Heart right ventricle (tissue), 16 donors: Measurements from ENCODE around the gene CYP1A1. TPM values are rescaled to one million over a fixed set of nuclear protein-coding genes. Genes with fewer than 3 reads are reported as not detected.

Source experiments
- ATAC-seq, 8 donors: fragments of 200-7000 bp; cut with Tn5 transposase; one replicate each; pipeline ENCODE4 v1.9.1; 2020; ENCODE audit warnings: mild to moderate bottlenecking in 8 of 8, moderate library complexity in 8 of 8, moderate number of reproducible peaks in 1 of 8
- DNase-seq, 2 donors: peaks; one replicate each; pipeline ENCODE4 v3.0.0-alpha.2; 2020
- H3K27ac ChIP-seq, 10 donors: fragments of 200-600 bp; sonication (generic) in 2 of 10; one replicate each; pipeline versions ENCODE4 v1.5.0 to v1.8.0; 2020 to 2022; ENCODE audit warnings: mild to moderate bottlenecking in 3 of 10
- H3K27me3 ChIP-seq, 7 donors: fragments of 200-600 bp; one replicate each; pipeline ENCODE4 v1.8.0; 2021 to 2022; ENCODE audit warnings: mild to moderate bottlenecking in 2 of 7
- H3K36me3 ChIP-seq, 9 donors: fragments of 200-600 bp; sonication (generic) in 1 of 9; one replicate each; pipeline versions ENCODE4 v1.5.0 to v1.8.0; 2020 to 2022; ENCODE audit warnings: mild to moderate bottlenecking in 2 of 9
- H3K4me1 ChIP-seq, 9 donors: fragments of 200-600 bp; sonication (generic) in 1 of 9; one replicate each; pipeline versions ENCODE4 v1.5.0 to v1.8.0; 2020 to 2022; ENCODE audit warnings: mild to moderate bottlenecking in 4 of 9
- H3K4me3 ChIP-seq, 10 donors: fragments of 200-600 bp; sonication (generic) in 2 of 10; one replicate each; pipeline versions ENCODE4 v1.5.0 to v1.8.0; 2020 to 2022; ENCODE audit warnings: mild to moderate bottlenecking in 7 of 10, moderate library complexity in 2 of 10
- H3K9me3 ChIP-seq, 11 donors: fragments of 200-600 bp in 10 of 11; sonication (generic) in 2 of 11; one replicate each; pipeline versions ENCODE4 v1.5.0 to v1.8.0; 2013 to 2022; ENCODE audit warnings: mild to moderate bottlenecking in 2 of 11, control low read depth in 1 of 11, moderate library complexity in 1 of 11
- WGBS, 2 donors: extraction: QIAGEN DNeasy Blood & Tissue Kit; methylation state at CpG; one replicate each; pipeline ENCODE4 v1.1.7; 2013; ENCODE audit warnings: inconsistent platforms in 1 of 2; 5-methylcytosine and 5-hydroxymethylcytosine counted together
- intact Hi-C, 10 donors: fragments of 100-400 bp; cut with DNase I; formaldehyde crosslinking; loops; one replicate each; pipeline versions ENCODE4 v1.11.1 to v1.14.2; 2022
- polyA plus RNA-seq, 2 donors: library from polyadenylated mRNA; stranded (reverse); fragments of 200-250 nt; gene quantifications; one replicate each; pipeline ENCODE4 v1.2.3, GENCODE V29; 2013
- total RNA-seq, 10 donors: library from RNA; stranded (reverse); fragmentation: NEBNext Ultra II Directional in 3 of 10; extraction: Animal tissue kit (Norgen Biotek cat#: 25700) in 3 of 10; gene quantifications; one replicate each; pipeline versions ENCODE4 v1.2.1 to v1.2.4, GENCODE V29; 2021 to 2023
- TF ChIP-seq, protein P1 (sequence below), 9 donors: fragments of 200-600 bp; sonication (generic) in 2 of 9; IDR thresholded peaks; one replicate each; pipeline versions ENCODE4 v1.5.0 to v1.8.0; 2021 to 2022; ENCODE audit warnings: antibody characterized with exemption in 9 of 9, mild to moderate bottlenecking in 5 of 9, moderate library complexity in 1 of 9
- donor health status: Arrhythmogenic right ventricular cardiomyopathy.
- donor health status: ischemic (EF 13 %, LVEDD 7.1; RV severe dilation, severe dysfunction).
- donor health status: healthy with polysubstance abuse.
- donor health status: DM: no; HTN: yes; CAD: no.
- donor health status: DM: no; HTN: no; CAD: no.
- donor health status: ischemic (EF 25% LVEDD 6.9; RV normal size, moderate dysfunction).
- donor health status: ischemic (EF 25% LVEDD 5.7; RV mildly dilated, moderate dysfunction).
- donor health status: healthy.
- donor health status: DM: yes; HTN: yes; CAD: no.
- donor health status: Ischemic cardiomyopathy.
- donor health status: ischemic (EF 35%, LVEDD 5.7; RV mildly dilated, moderate dysfunction).
- donor health status: nonischemic (EF 11% LVEDD 7.7; RV severe dilation, severe dysfunction).
- donor health status: DM: yes; HTN: yes; CAD: no.
- donor health status: PGD.
- donor health status: ischemic (EF 29% LVEDD 5.4; RV normal size, mild dysfunction).
- donor health status: nonischemic (EF 23%, LVEDD 6.1; RV moderate dilation, normal function).

The CYP1A1 gene
- total and polyA plus RNA-seq, 12 donors: 0.13 to 0.88 (median 0.42) TPM; not detected in 4

DNA sequence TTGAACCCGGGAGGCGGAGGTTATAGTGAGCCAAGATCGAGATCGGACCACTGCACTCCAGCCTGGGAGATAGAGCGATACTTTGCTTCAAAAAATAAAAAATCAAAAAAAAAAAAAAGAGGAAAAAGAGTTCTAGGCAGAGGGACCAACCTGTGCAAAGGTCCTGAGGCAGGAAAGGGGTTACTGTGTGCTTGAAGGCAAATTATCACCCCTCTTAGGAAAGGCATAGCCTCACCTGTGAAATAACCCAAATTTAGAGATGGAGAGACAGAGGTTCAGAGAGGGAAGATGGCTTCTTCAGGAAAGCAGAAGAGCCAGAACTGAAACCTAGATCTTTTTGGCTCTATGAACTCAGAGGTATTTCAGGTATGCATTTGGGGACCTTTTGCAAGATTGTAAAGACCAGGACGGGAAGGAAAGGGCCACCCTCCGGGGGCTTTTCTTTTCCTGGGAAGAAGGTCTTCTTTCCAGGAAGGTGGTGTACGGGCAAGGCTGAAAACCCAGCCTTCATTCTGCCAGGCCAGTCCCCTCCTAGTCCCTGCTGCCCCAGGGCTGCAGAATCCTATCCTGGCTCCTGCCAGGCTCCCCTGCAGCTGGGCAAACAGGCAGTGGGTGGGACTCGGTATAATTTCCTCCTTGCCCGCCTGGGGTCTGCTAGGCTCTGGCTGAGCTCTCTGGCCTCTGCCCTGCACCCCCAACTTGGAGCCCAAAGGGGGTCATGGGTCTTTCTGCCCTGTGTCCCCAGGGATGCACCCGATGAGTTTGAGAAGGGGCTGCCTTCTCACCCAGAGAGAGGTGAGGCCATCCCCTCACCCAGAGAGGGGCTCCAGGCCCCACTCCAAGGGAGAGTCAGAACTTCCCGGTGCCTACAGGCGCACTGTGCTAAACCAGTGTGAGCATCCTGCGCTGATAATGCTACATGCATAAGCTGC lies 42.1 kb upstream of the CYP1A1 start:
- no peaks in the 10 kb centered on the region for H3K9me3 ChIP-seq
- no peak overlapping the region for H3K27ac ChIP-seq
- ATAC-seq (no peak), DNase-seq (no peak)
- H3K27me3 ChIP-seq: peaks cover 0 to 4% (median 0%) of the 10 kb centered on the region in 7 donors
- H3K4me3 ChIP-seq: no peak overlapping the region
- intact Hi-C loops: loop anchor here (1.0 to 10.0 kb wide), 9 partner anchors 35 to 395 kb away; partner anchors contain the start of gene EDC3 (in 1 of the 10)
- no peaks in the 10 kb centered on the region for H3K36me3 ChIP-seq
- TF ChIP-seq, protein P1, sequence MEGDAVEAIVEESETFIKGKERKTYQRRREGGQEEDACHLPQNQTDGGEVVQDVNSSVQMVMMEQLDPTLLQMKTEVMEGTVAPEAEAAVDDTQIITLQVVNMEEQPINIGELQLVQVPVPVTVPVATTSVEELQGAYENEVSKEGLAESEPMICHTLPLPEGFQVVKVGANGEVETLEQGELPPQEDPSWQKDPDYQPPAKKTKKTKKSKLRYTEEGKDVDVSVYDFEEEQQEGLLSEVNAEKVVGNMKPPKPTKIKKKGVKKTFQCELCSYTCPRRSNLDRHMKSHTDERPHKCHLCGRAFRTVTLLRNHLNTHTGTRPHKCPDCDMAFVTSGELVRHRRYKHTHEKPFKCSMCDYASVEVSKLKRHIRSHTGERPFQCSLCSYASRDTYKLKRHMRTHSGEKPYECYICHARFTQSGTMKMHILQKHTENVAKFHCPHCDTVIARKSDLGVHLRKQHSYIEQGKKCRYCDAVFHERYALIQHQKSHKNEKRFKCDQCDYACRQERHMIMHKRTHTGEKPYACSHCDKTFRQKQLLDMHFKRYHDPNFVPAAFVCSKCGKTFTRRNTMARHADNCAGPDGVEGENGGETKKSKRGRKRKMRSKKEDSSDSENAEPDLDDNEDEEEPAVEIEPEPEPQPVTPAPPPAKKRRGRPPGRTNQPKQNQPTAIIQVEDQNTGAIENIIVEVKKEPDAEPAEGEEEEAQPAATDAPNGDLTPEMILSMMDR (IDR thresholded peaks at IDR 0.05): no peak
- WGBS, 2 donors: 84 to 89% methylated on average over 14 of the region's 14 CpGs
- H3K4me1 ChIP-seq: peaks cover 0 to 27% (median 14%) of the 10 kb centered on the region in 9 donors

DNA sequence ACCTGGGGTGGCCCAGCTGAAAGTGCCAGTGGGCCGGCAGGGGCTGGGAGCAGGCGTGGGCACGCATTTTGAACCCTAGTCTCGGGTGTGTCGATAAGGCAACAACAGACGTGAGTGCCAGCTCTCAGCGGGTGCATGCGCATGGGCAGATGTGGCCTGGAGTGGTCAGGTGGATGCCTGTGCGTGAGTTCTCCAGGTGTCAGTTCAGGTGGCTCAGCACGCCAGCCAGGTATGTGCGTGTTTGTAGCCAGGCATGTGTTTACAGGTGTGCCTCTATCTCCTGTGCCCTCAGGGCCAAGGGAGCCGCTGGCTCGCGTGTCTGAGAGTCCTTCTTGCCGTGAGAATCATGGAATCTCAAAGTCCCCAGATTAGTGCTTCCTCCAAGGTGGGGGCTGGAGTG lies 38.1 kb upstream of the CYP1A1 start:
- Histone ChIP-seq H3K9me3 (no peaks in the 10 kb centered on the region), H3K27ac (peak overlapping the region in 3 of 10 donors; percentile 44 to 80 (median 62)), H3K27me3 (peaks cover 0 to 4% (median 0%) of the 10 kb centered on the region in 7 donors), H3K36me3 (no peaks in the 10 kb centered on the region), H3K4me1 (peaks cover 0 to 16% (median 8%) of the 10 kb centered on the region in 9 donors), H3K4me3 (no peak overlapping the region)
- 92 to 93% methylated on average over 15 of the region's 15 CpGs for WGBS, 2 donors
- TF ChIP-seq, protein P1 (IDR thresholded peaks at IDR 0.05): no peak
- DNase-seq: no peak
- intact Hi-C loops: loop anchor here in 5 of 10 donors (10.0 kb wide), 3 partner anchors 69 to 389 kb away; partner anchors contain the start of gene EDC3 (in 1 of the 5)
- ATAC-seq: no peak

DNA sequence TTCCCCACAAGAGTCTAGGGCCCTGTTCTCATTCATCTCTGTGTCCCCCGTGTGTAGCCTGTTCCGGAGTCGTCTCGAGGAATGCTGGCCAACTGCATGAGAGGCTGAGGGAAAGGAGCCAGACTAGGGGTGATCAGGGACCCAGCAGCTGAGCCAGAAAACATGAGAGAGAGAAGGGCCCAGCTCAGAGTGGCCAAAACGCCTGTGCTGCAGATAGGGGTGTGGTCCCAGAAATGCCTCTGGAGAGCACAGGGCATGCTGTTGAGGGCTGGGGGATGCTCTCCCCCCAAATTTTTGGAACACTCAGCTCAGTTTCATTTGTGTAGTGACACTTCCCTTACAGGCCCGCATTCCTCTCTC lies 37.4 kb upstream of the CYP1A1 start:
- DNase-seq (no peak), ATAC-seq (peak in 5 of 8 donors; percentile 13 to 61 (median 45))
- WGBS, 2 donors: 14 to 16% methylated on average over 6 of the region's 6 CpGs
- intact Hi-C loops: loop anchor here in 5 of 10 donors (10.0 kb wide), 3 partner anchors 68 to 388 kb away; partner anchors contain the start of gene EDC3 (in 1 of the 5)
- Histone ChIP-seq H3K27me3 (peaks cover 0 to 2% (median 0%) of the 10 kb centered on the region in 7 donors), H3K9me3 (no peaks in the 10 kb centered on the region), H3K27ac (peak overlapping the region in 3 of 10 donors; percentile 44 to 80 (median 62)), H3K4me3 (no peak overlapping the region), H3K4me1 (peaks cover 0 to 14% (median 7%) of the 10 kb centered on the region in 9 donors), H3K36me3 (no peaks in the 10 kb centered on the region)
- TF ChIP-seq, protein P1 (IDR thresholded peaks at IDR 0.05): no peak

DNA sequence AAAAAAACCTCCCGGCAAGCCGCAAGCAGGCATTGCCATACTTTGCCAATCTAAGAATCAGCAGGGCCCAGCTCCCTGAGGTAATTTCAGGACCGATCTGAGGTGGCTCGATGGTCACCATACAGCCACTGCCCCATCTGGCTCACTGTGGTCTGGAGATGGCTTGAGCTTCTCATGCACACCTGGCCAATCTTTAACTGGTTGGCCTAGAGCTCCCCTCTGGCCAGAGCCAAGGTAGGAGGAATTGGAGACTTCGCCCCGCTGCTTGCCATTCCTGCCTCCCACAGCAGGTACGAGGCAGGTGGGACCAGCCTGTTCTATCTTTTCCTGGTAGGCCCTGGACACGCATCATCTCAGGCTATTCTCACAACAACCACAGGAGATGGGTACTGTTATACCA lies 33.4 kb upstream of the CYP1A1 start:
- intact Hi-C loops: no loop called here
- WGBS, 2 donors: 95 to 96% methylated on average over 8 of the region's 8 CpGs

More for the DNA sequence above, 33.4 kb upstream of the CYP1A1 start:
- ATAC-seq (no peak), DNase-seq (no peak)
- H3K9me3 ChIP-seq: no peaks in the 10 kb centered on the region
- H3K27me3 ChIP-seq: no peaks in the 10 kb centered on the region
- H3K4me1 ChIP-seq: peaks cover 0 to 14% (median 7%) of the 10 kb centered on the region in 9 donors
- H3K4me3 ChIP-seq: no peak overlapping the region
- no peak overlapping the region for H3K27ac ChIP-seq
- no peaks in the 10 kb centered on the region for H3K36me3 ChIP-seq
- TF ChIP-seq, protein P1 (IDR thresholded peaks at IDR 0.05): no peak
